WTC11 (cell line): Measurements from ENCODE around the gene DSTN. TPM values are rescaled to one million over a fixed set of nuclear protein-coding genes. Genes with fewer than 3 reads are reported as not detected.

Source experiments
- ATAC-seq: fragments of 200-7000 bp; cut with Tn5 transposase; 2 replicates; pipeline ENCODE4 v1.10.0; 2021; ENCODE audit warnings: mild to moderate bottlenecking, moderate library complexity
- CTCF ChIA-PET: fragments of 300-600 bp; sonication (Branson Sonifier 250); formaldehyde crosslinking; loops from one replicate; lab custom pipeline; 2021; ENCODE audit warnings: antibody characterized with exemption; lab: Charles Lee
- POLR2A ChIA-PET: fragments of 350-600 bp; sonication (Branson Sonifier 250); formaldehyde crosslinking; loops from one replicate; lab custom pipeline; 2021; ENCODE audit warnings: antibody characterized with exemption; lab: Charles Lee
- DNase-seq: peaks from one replicate; pipeline ENCODE4 v3.0.0; 2021; ENCODE audit warnings: low spot score
- H3K27ac Mint-ChIP-seq: 2 replicates; pipeline ENCODE4 v1.8.0; 2021; ENCODE audit warnings: mixed read lengths
- H3K27me3 Mint-ChIP-seq: 2 replicates; pipeline ENCODE4 v1.8.0; 2021; ENCODE audit warnings: low read depth, mild to moderate bottlenecking, moderate library complexity, mixed read lengths
- H3K36me3 Mint-ChIP-seq: 2 replicates; pipeline ENCODE4 v1.8.0; 2021; ENCODE audit warnings: mixed read lengths
- H3K4me1 Mint-ChIP-seq: 2 replicates; pipeline ENCODE4 v1.8.0; 2022; ENCODE audit warnings: mixed read lengths
- H3K4me3 Mint-ChIP-seq: 2 replicates; pipeline ENCODE4 v1.8.0; 2021; ENCODE audit warnings: mild to moderate bottlenecking, moderate library complexity, mixed read lengths
- H3K9me3 Mint-ChIP-seq: 2 replicates; pipeline ENCODE4 v1.8.0; 2021; ENCODE audit warnings: mixed read lengths
- CBFB ChIP-seq: sonication (generic); formaldehyde crosslinking; IDR thresholded peaks from 2 replicates; pipeline ENCODE4 v1.8.1; 2022; ENCODE audit warnings: mild to moderate bottlenecking, low read depth, missing genetic modification reagents
- CREB1 ChIP-seq: sonication (generic); formaldehyde crosslinking; IDR thresholded peaks from 2 replicates; pipeline ENCODE4 v1.8.0; 2023; ENCODE audit warnings: mild to moderate bottlenecking, missing genetic modification reagents
- ESRRA ChIP-seq: sonication (generic); formaldehyde crosslinking; IDR thresholded peaks from 2 replicates; pipeline ENCODE4 v1.8.1; 2022; ENCODE audit warnings: mild to moderate bottlenecking, missing genetic modification reagents, borderline replicate concordance
- GABPB1 ChIP-seq: sonication (generic); formaldehyde crosslinking; IDR thresholded peaks from 2 replicates; pipeline ENCODE4 v1.8.1; 2023; ENCODE audit warnings: mild to moderate bottlenecking, missing genetic modification reagents
- IRF2 ChIP-seq: sonication (generic); formaldehyde crosslinking; IDR thresholded peaks from 2 replicates; pipeline ENCODE4 v1.8.0; 2022; ENCODE audit warnings: low read depth, missing genetic modification reagents, borderline replicate concordance
- KAT7 ChIP-seq: sonication (generic); formaldehyde crosslinking; IDR thresholded peaks from 2 replicates; pipeline ENCODE4 v1.8.1; 2023; ENCODE audit warnings: missing genetic modification reagents, mild to moderate bottlenecking, borderline replicate concordance
- NFATC4 ChIP-seq: fragments of 250-450 bp; sonication (Bioruptor Pico); IDR thresholded peaks from 2 replicates; pipeline ENCODE4 v1.9.0; 2021; ENCODE audit warnings: mild to moderate bottlenecking
- NR3C1 ChIP-seq: sonication (generic); formaldehyde crosslinking; conservative IDR thresholded peaks from 2 replicates; pipeline ENCODE4 v1.8.1; 2023; ENCODE audit warnings: low read depth, mild to moderate bottlenecking, missing genetic modification reagents
- TEAD4 ChIP-seq: sonication (generic); formaldehyde crosslinking; IDR thresholded peaks from 2 replicates; pipeline ENCODE4 v1.8.0; 2022; ENCODE audit warnings: mild to moderate bottlenecking, missing genetic modification reagents
- total RNA-seq: library from RNA; stranded (reverse); gene quantifications from 3 replicates; pipeline ENCODE4 v1.2.3, GENCODE V29; 2021
- TF ChIP-seq, protein P1 (sequence below): fragments of 250-450 bp; sonication (Bioruptor Pico); IDR thresholded peaks from 2 replicates; pipeline ENCODE4 v1.9.0; 2021; ENCODE audit warnings: mild to moderate bottlenecking, borderline replicate concordance
- TF ChIP-seq, protein P2 (sequence below): fragments of 250-450 bp; sonication (Bioruptor Pico); IDR thresholded peaks from 2 replicates; pipeline ENCODE4 v1.9.0; 2021; ENCODE audit warnings: mild to moderate bottlenecking
- TF ChIP-seq, protein P3 (sequence below): sonication (generic); formaldehyde crosslinking; IDR thresholded peaks from 2 replicates; pipeline ENCODE4 v1.8.0; 2022; ENCODE audit warnings: mild to moderate bottlenecking, missing genetic modification reagents
- TF ChIP-seq, protein P4 (sequence below): sonication (generic); formaldehyde crosslinking; IDR thresholded peaks from 2 replicates; pipeline ENCODE4 v1.8.1; 2022; ENCODE audit warnings: low read depth, missing genetic modification reagents, borderline replicate concordance
- TF ChIP-seq, protein P5 (sequence below): fragments of 250-450 bp; sonication (Bioruptor Pico); conservative IDR thresholded peaks from 2 replicates; pipeline ENCODE4 v1.9.0; 2021; ENCODE audit warnings: mild to moderate bottlenecking
- TF ChIP-seq, protein P6 (sequence below): sonication (generic); formaldehyde crosslinking; IDR thresholded peaks from 2 replicates; pipeline ENCODE4 v1.8.0; 2023; ENCODE audit warnings: mild to moderate bottlenecking, missing genetic modification reagents
- TF ChIP-seq, protein P7 (sequence below): sonication (generic); formaldehyde crosslinking; IDR thresholded peaks from 2 replicates; pipeline ENCODE4 v1.8.0; 2022; ENCODE audit warnings: mild to moderate bottlenecking, missing genetic modification reagents

DSTN gene
- total RNA-seq, 1 experiment from 2014 or later = 153 TPM

DNA sequence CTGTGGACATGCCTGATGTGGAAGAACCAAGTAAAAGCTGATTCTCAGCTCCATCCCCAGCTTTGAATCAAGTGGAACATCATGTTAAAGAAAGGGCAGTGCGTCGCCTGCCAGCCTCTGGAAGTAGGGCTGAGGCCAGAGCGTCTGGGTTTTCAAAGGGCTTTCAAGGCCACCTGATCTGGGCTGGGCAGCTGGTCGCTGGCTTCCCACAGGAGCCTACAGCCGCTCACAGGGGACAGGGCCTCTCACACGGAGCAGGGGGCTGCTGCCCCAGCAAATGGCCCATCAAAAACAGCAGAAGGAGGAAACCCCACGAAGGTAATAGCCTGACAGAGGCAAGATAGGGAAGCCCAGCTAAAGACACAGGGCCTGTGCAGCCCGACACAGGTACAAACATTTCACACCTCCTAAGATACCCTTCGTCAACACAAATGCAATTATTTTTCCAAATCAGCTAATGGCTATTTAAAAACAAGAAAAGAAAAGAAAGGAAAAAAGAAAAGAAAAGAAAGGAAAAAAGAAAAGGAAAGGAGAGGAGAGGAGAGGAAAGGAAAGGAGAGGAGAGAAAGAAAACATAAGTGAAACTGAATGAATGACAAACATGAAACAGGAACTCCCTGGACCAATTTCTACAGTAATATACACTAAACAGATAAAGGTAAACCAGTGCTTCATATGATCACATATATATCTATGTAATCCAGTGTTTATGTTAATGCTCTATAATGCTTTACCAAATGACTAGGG, 87.4 kb downstream of the DSTN start:
- POLR2A ChIA-PET = no interaction called here
- ATAC-seq (no peak; the same call in 1 of the 2 replicates), DNase-seq (no peak)
- H3K27me3 Mint-ChIP-seq = no peaks in the 10 kb centered on the region
- peaks cover 16% of the 10 kb centered on the region for H3K9me3 Mint-ChIP-seq
- H3K4me3 Mint-ChIP-seq = no peak overlapping the region
- peaks cover 50% of the 10 kb centered on the region for H3K36me3 Mint-ChIP-seq
- CTCF ChIA-PET = interaction anchor here (0.9 to 3.3 kb wide), 4 partner anchors 24 to 281 kb away, joined by 3 to 24 read pairs (median 9); partner anchors contain the start of gene RRBP1
- H3K4me1 Mint-ChIP-seq = peaks cover 58% of the 10 kb centered on the region
- TF ChIP-seq, protein P1, sequence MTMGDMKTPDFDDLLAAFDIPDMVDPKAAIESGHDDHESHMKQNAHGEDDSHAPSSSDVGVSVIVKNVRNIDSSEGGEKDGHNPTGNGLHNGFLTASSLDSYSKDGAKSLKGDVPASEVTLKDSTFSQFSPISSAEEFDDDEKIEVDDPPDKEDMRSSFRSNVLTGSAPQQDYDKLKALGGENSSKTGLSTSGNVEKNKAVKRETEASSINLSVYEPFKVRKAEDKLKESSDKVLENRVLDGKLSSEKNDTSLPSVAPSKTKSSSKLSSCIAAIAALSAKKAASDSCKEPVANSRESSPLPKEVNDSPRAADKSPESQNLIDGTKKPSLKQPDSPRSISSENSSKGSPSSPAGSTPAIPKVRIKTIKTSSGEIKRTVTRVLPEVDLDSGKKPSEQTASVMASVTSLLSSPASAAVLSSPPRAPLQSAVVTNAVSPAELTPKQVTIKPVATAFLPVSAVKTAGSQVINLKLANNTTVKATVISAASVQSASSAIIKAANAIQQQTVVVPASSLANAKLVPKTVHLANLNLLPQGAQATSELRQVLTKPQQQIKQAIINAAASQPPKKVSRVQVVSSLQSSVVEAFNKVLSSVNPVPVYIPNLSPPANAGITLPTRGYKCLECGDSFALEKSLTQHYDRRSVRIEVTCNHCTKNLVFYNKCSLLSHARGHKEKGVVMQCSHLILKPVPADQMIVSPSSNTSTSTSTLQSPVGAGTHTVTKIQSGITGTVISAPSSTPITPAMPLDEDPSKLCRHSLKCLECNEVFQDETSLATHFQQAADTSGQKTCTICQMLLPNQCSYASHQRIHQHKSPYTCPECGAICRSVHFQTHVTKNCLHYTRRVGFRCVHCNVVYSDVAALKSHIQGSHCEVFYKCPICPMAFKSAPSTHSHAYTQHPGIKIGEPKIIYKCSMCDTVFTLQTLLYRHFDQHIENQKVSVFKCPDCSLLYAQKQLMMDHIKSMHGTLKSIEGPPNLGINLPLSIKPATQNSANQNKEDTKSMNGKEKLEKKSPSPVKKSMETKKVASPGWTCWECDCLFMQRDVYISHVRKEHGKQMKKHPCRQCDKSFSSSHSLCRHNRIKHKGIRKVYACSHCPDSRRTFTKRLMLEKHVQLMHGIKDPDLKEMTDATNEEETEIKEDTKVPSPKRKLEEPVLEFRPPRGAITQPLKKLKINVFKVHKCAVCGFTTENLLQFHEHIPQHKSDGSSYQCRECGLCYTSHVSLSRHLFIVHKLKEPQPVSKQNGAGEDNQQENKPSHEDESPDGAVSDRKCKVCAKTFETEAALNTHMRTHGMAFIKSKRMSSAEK (CRISPR knock-in tag) = no peak
- TF ChIP-seq NR3C1 (CRISPR knock-in tag) (no peak), ESRRA (CRISPR knock-in tag) (no peak), KAT7 (CRISPR knock-in tag) (no peak), CREB1 (CRISPR knock-in tag) (no peak), TEAD4 (CRISPR knock-in tag) (no peak), GABPB1 (no peak), CBFB (CRISPR knock-in tag) (no peak), IRF2 (no peak), NFATC4 (CRISPR knock-in tag) (no peak)
- TF ChIP-seq, protein P2, sequence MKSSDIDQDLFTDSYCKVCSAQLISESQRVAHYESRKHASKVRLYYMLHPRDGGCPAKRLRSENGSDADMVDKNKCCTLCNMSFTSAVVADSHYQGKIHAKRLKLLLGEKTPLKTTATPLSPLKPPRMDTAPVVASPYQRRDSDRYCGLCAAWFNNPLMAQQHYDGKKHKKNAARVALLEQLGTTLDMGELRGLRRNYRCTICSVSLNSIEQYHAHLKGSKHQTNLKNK (CRISPR knock-in tag) = no peak
- TF ChIP-seq, protein P3, sequence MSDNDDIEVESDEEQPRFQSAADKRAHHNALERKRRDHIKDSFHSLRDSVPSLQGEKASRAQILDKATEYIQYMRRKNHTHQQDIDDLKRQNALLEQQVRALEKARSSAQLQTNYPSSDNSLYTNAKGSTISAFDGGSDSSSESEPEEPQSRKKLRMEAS (CRISPR knock-in tag) = no peak
- TF ChIP-seq, protein P4, sequence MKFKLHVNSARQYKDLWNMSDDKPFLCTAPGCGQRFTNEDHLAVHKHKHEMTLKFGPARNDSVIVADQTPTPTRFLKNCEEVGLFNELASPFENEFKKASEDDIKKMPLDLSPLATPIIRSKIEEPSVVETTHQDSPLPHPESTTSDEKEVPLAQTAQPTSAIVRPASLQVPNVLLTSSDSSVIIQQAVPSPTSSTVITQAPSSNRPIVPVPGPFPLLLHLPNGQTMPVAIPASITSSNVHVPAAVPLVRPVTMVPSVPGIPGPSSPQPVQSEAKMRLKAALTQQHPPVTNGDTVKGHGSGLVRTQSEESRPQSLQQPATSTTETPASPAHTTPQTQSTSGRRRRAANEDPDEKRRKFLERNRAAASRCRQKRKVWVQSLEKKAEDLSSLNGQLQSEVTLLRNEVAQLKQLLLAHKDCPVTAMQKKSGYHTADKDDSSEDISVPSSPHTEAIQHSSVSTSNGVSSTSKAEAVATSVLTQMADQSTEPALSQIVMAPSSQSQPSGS = no peak
- TF ChIP-seq, protein P5, sequence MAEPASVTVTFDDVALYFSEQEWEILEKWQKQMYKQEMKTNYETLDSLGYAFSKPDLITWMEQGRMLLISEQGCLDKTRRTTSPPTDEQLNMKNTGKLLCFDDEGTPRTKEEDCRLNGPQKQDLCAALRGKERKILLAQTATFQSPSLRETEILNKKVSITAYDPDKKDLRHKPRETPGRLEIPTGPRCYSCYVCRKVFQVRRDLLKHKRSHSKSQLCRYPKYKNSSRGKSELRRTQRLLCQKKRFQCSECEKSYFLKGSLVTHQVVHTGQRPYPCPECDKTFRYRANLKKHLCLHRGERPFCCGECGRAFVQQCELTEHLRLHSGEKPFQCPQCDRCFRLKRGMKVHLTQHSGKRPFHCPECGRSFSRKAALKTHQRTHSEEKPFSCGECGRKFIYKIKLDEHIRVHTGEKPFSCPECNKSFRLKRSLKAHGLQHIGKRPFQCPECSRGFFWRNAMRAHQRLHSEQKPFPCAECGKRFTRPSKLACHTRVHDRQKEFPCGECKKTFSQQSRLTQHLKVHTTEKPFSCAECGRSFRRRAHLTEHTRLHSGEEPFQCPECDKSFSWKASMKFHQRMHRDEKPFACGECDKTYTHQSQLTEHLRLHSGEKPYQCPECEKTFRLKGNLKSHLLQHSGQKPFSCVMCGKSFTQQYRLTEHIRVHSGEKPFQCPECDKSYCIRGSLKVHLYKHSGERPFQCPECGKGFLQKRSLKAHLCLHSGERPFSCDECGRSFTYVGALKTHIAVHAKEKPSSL (CRISPR knock-in tag) = no peak
- TF ChIP-seq, protein P6, sequence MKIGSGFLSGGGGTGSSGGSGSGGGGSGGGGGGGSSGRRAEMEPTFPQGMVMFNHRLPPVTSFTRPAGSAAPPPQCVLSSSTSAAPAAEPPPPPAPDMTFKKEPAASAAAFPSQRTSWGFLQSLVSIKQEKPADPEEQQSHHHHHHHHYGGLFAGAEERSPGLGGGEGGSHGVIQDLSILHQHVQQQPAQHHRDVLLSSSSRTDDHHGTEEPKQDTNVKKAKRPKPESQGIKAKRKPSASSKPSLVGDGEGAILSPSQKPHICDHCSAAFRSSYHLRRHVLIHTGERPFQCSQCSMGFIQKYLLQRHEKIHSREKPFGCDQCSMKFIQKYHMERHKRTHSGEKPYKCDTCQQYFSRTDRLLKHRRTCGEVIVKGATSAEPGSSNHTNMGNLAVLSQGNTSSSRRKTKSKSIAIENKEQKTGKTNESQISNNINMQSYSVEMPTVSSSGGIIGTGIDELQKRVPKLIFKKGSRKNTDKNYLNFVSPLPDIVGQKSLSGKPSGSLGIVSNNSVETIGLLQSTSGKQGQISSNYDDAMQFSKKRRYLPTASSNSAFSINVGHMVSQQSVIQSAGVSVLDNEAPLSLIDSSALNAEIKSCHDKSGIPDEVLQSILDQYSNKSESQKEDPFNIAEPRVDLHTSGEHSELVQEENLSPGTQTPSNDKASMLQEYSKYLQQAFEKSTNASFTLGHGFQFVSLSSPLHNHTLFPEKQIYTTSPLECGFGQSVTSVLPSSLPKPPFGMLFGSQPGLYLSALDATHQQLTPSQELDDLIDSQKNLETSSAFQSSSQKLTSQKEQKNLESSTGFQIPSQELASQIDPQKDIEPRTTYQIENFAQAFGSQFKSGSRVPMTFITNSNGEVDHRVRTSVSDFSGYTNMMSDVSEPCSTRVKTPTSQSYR = no peak
- TF ChIP-seq, protein P7, sequence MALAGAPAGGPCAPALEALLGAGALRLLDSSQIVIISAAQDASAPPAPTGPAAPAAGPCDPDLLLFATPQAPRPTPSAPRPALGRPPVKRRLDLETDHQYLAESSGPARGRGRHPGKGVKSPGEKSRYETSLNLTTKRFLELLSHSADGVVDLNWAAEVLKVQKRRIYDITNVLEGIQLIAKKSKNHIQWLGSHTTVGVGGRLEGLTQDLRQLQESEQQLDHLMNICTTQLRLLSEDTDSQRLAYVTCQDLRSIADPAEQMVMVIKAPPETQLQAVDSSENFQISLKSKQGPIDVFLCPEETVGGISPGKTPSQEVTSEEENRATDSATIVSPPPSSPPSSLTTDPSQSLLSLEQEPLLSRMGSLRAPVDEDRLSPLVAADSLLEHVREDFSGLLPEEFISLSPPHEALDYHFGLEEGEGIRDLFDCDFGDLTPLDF (CRISPR knock-in tag) = no peak
- H3K27ac Mint-ChIP-seq = peak overlapping the region; percentile 72
